ENCODE results near the gene CCDC78. TPM values are rescaled to one million over a fixed set of nuclear protein-coding genes. Genes with fewer than 3 reads are reported as not detected.

Gene CCDC78
- total RNA-seq, 1 donor from 2014 or later = 2.5 TPM

GRCh38 chr16:727291-727977 is 1.2 kb upstream of the CCDC78 start:
- TF ChIP-seq CTCF (IDR thresholded peaks at IDR 0.05; ENCODE audit: insufficient read depth, low read length, poor library complexity, severe bottlenecking) = no peak
- no peak for DNase-seq (ENCODE audit: low read depth)

GRCh38 chr16:726188-726437 is 130 bp downstream of the CCDC78 start:
- Histone ChIP-seq H3K4me3 (ENCODE audit: low read depth, low read length) (no peak overlapping the region), H3K27me3 (ENCODE audit: control insufficient read depth, insufficient read depth, low read length) (no peaks in the 10 kb centered on the region), H3K36me3 (ENCODE audit: control insufficient read depth, insufficient read depth, low read length) (no peaks in the 10 kb centered on the region)
- no peak for TF ChIP-seq CTCF (IDR thresholded peaks at IDR 0.05; ENCODE audit: insufficient read depth, low read length, poor library complexity, severe bottlenecking)
- DNase-seq (ENCODE audit: low read depth) = no peak

More at GRCh38 chr16:727291-727977, 1.2 kb upstream of the CCDC78 start:
- Histone ChIP-seq H3K36me3 (ENCODE audit: control insufficient read depth, insufficient read depth, low read length) (no peaks in the 10 kb centered on the region), H3K4me3 (ENCODE audit: low read depth, low read length) (peak overlapping the region; percentile 65), H3K27me3 (ENCODE audit: control insufficient read depth, insufficient read depth, low read length) (no peaks in the 10 kb centered on the region)

- TF ChIP-seq CTCF (IDR thresholded peaks at IDR 0.05; ENCODE audit: insufficient read depth, low read length, poor library complexity, severe bottlenecking) = no peak
- no peaks in the 10 kb centered on the region for H3K27me3 ChIP-seq (ENCODE audit: control insufficient read depth, insufficient read depth, low read length)
Observed at GRCh38 chr16:725463-726187, 618 bp downstream of the CCDC78 start.

GRCh38 chr16:725041-725376 is 1.2 kb downstream of the CCDC78 start:
- no peak for DNase-seq (ENCODE audit: low read depth)
- Histone ChIP-seq H3K36me3 (ENCODE audit: control insufficient read depth, insufficient read depth, low read length) (no peaks in the 10 kb centered on the region), H3K4me3 (ENCODE audit: low read depth, low read length) (no peak overlapping the region), H3K27me3 (ENCODE audit: control insufficient read depth, insufficient read depth, low read length) (no peaks in the 10 kb centered on the region)
- no peak for TF ChIP-seq CTCF (IDR thresholded peaks at IDR 0.05; ENCODE audit: insufficient read depth, low read length, poor library complexity, severe bottlenecking)

More at GRCh38 chr16:725463-726187, 618 bp downstream of the CCDC78 start:
- Histone ChIP-seq H3K36me3 (ENCODE audit: control insufficient read depth, insufficient read depth, low read length) (no peaks in the 10 kb centered on the region), H3K4me3 (ENCODE audit: low read depth, low read length) (no peak overlapping the region)
- no peak for DNase-seq (ENCODE audit: low read depth)

- Histone ChIP-seq H3K36me3 (ENCODE audit: control insufficient read depth, insufficient read depth, low read length) (no peaks in the 10 kb centered on the region), H3K4me3 (ENCODE audit: low read depth, low read length) (no peak overlapping the region), H3K27me3 (ENCODE audit: control insufficient read depth, insufficient read depth, low read length) (no peaks in the 10 kb centered on the region)
- no peak for DNase-seq (ENCODE audit: low read depth)
- TF ChIP-seq CTCF (IDR thresholded peaks at IDR 0.05; ENCODE audit: insufficient read depth, low read length, poor library complexity, severe bottlenecking) = no peak
Observed at GRCh38 chr16:724188-725040, 1.8 kb downstream of the CCDC78 start.

Measured in kidney epithelial cell (primary cell).